Measurements from ENCODE around the gene HOTAIR. TPM values are rescaled to one million over a fixed set of nuclear protein-coding genes. Genes with fewer than 3 reads are reported as not detected.
A peak's percentile ranks its signal among the peaks of the same experiment; 100 is the strongest.

The HOTAIR gene
- total RNA-seq, 2 donors from 2014 or later: not detected

- peaks cover 56% of the 10 kb centered on the region for H3K4me1 Mint-ChIP-seq (ENCODE audit: low read depth)
- H3K36me3 Mint-ChIP-seq (ENCODE audit: insufficient read depth in 2 of 2): peaks cover 0 to 1% of the 10 kb centered on the region in 2 donors
- H3K9me3 Mint-ChIP-seq: no peaks in the 10 kb centered on the region
- H3K27me3 Mint-ChIP-seq (ENCODE audit: low read depth): peaks cover 97% of the 10 kb centered on the region
- H3K27ac Mint-ChIP-seq: peak within 1 kb of the TSS; percentile 31
- H3K4me3 Mint-ChIP-seq: peak within 1 kb of the TSS; percentile 54 to 79
- peak; percentile 78 to 81 for ATAC-seq (replicated peaks in 1 of 2)
- DNase-seq: peak; percentile 93
These were observed 10.3 kb upstream of the HOTAIR start, which contains the start of gene HOXC10 for GRCh38 chr12:53984901-53985691. TSS of gene HOXC10 (plus strand) at chr12:53985146. CDS start at chr12:53985260, 114 bp downstream.

- no peak for DNase-seq
- Mint-ChIP-seq H3K9me3 (no peaks in the 10 kb centered on the region), H3K4me3 (no peak overlapping the region), H3K27me3 (ENCODE audit: low read depth) (peaks cover 97% of the 10 kb centered on the region), H3K27ac (peak overlapping the region; percentile 29), H3K4me1 (ENCODE audit: low read depth) (peaks cover 46% of the 10 kb centered on the region), H3K36me3 (ENCODE audit: insufficient read depth in 2 of 2) (peaks cover 0 to 1% of the 10 kb centered on the region in 2 donors)
- ATAC-seq (replicated peaks in 1 of 2): no peak
These were observed 9.3 kb upstream of the HOTAIR start for GRCh38 chr12:53983950-53984572.

GRCh38 chr12:53983568-53983949 lies 8.8 kb upstream of the HOTAIR start:
- ATAC-seq (replicated peaks in 1 of 2): no peak
- no peak for DNase-seq
- Mint-ChIP-seq H3K4me3 (no peak overlapping the region), H3K27ac (peak overlapping the region; percentile 29), H3K4me1 (ENCODE audit: low read depth) (peaks cover 41% of the 10 kb centered on the region), H3K36me3 (ENCODE audit: insufficient read depth in 2 of 2) (peaks cover 0 to 1% of the 10 kb centered on the region in 2 donors), H3K27me3 (ENCODE audit: low read depth) (peaks cover 97% of the 10 kb centered on the region), H3K9me3 (no peaks in the 10 kb centered on the region)

GRCh38 chr12:53982648-53983567 lies 8.2 kb upstream of the HOTAIR start:
- H3K27ac Mint-ChIP-seq: no peak overlapping the region
- peaks cover 37% of the 10 kb centered on the region for H3K4me1 Mint-ChIP-seq (ENCODE audit: low read depth)
- no peak overlapping the region for H3K4me3 Mint-ChIP-seq
- peaks cover 0 to 1% of the 10 kb centered on the region in 2 donors for H3K36me3 Mint-ChIP-seq (ENCODE audit: insufficient read depth in 2 of 2)
- DNase-seq (no peak), ATAC-seq (replicated peaks in 1 of 2) (no peak)
- H3K27me3 Mint-ChIP-seq (ENCODE audit: low read depth): peaks cover 97% of the 10 kb centered on the region
- no peaks in the 10 kb centered on the region for H3K9me3 Mint-ChIP-seq

- Mint-ChIP-seq H3K4me3 (no peak overlapping the region), H3K9me3 (no peaks in the 10 kb centered on the region)
- no peak for DNase-seq
These were observed 7.1 kb upstream of the HOTAIR start for GRCh38 chr12:53981634-53982565.

GRCh38 chr12:53980802-53981496 lies 6.2 kb upstream of the HOTAIR start:
- DNase-seq: no peak
- no peak for ATAC-seq (replicated peaks in 1 of 2)
- H3K9me3 Mint-ChIP-seq: no peaks in the 10 kb centered on the region
- H3K4me1 Mint-ChIP-seq (ENCODE audit: low read depth): peaks cover 31% of the 10 kb centered on the region
- H3K27ac Mint-ChIP-seq: no peak overlapping the region
- peaks cover 97% of the 10 kb centered on the region for H3K27me3 Mint-ChIP-seq (ENCODE audit: low read depth)
- no peak overlapping the region for H3K4me3 Mint-ChIP-seq
- H3K36me3 Mint-ChIP-seq (ENCODE audit: insufficient read depth in 2 of 2): peaks cover 0 to 1% of the 10 kb centered on the region in 2 donors

More at GRCh38 chr12:53981634-53982565, 7.1 kb upstream of the HOTAIR start:
- Mint-ChIP-seq H3K4me1 (ENCODE audit: low read depth) (peaks cover 37% of the 10 kb centered on the region), H3K36me3 (ENCODE audit: insufficient read depth in 2 of 2) (peaks cover 0 to 1% of the 10 kb centered on the region in 2 donors), H3K27ac (peak overlapping the region; percentile 27), H3K27me3 (ENCODE audit: low read depth) (peaks cover 97% of the 10 kb centered on the region)
- no peak for ATAC-seq (replicated peaks in 1 of 2)

- peaks cover 32% of the 10 kb centered on the region for H3K4me1 Mint-ChIP-seq (ENCODE audit: low read depth)
- H3K4me3 Mint-ChIP-seq: no peak overlapping the region
- H3K27me3 Mint-ChIP-seq (ENCODE audit: low read depth): peaks cover 97% of the 10 kb centered on the region
- ATAC-seq (replicated peaks in 1 of 2) (no peak), DNase-seq (no peak)
- H3K9me3 Mint-ChIP-seq: no peaks in the 10 kb centered on the region
- H3K36me3 Mint-ChIP-seq (ENCODE audit: insufficient read depth in 2 of 2): no peaks in the 10 kb centered on the region
- peak overlapping the region; percentile 54 for H3K27ac Mint-ChIP-seq
These were observed 5.5 kb upstream of the HOTAIR start for GRCh38 chr12:53980104-53980801.

GRCh38 chr12:53978477-53979356 lies 4.0 kb upstream of the HOTAIR start:
- H3K27ac Mint-ChIP-seq: no peak overlapping the region
- no peaks in the 10 kb centered on the region for H3K36me3 Mint-ChIP-seq (ENCODE audit: insufficient read depth in 2 of 2)
- H3K4me3 Mint-ChIP-seq: no peak overlapping the region
- no peaks in the 10 kb centered on the region for H3K9me3 Mint-ChIP-seq
- peaks cover 25% of the 10 kb centered on the region for H3K4me1 Mint-ChIP-seq (ENCODE audit: low read depth)
- DNase-seq (no peak), ATAC-seq (replicated peaks in 1 of 2) (no peak)
- H3K27me3 Mint-ChIP-seq (ENCODE audit: low read depth): peaks cover 86% of the 10 kb centered on the region

GRCh38 chr12:53977596-53978445 lies 3.1 kb upstream of the HOTAIR start:
- ATAC-seq (replicated peaks in 1 of 2) (no peak), DNase-seq (no peak)
- H3K27ac Mint-ChIP-seq: no peak overlapping the region
- H3K4me1 Mint-ChIP-seq (ENCODE audit: low read depth): peaks cover 27% of the 10 kb centered on the region
- peaks cover 85% of the 10 kb centered on the region for H3K27me3 Mint-ChIP-seq (ENCODE audit: low read depth)
- peaks cover 3% of the 10 kb centered on the region in 2 donors for H3K36me3 Mint-ChIP-seq (ENCODE audit: insufficient read depth in 2 of 2)
- H3K4me3 Mint-ChIP-seq: no peak overlapping the region
- H3K9me3 Mint-ChIP-seq: no peaks in the 10 kb centered on the region

All from activated T-cell treated with anti-CD3 and anti-CD28 coated beads, Interleukin-2, amount 50 U/mL, for 72 hours (primary cell).